Prostate gland (tissue), 2 donors: ENCODE measurements around the gene ACACA.

Experiments
- CTCF ChIP-seq, 4 experiments: fragments of 200-600 bp in 2 of 4; fragments of 450-650 bp in 2 of 4; sonication (generic) in 2 of 4; IDR thresholded peaks; 1 replicate in 3 of 4; 2 replicates in 1 of 4; pipeline ENCODE4 v1.5.1; 2016 to 2019; ENCODE audit warnings: antibody characterized with exemption in 4 of 4, mild to moderate bottlenecking in 2 of 4, moderate library complexity in 2 of 4
- POLR2A ChIP-seq: fragments of 450-650 bp; IDR thresholded peaks from one replicate; pipeline ENCODE4 v1.6.1; 2016; ENCODE audit warnings: antibody characterized with exemption, mild to moderate bottlenecking

GRCh38 chr17:37276475-37276874 lies 130.2 kb downstream of the ACACA start:
- TF ChIP-seq CTCF (IDR thresholded peaks at IDR 0.05) (no peak), POLR2A (no peak)
